ENCODE data around the gene CLEC4D.
"Not testable (repeated sequence)": the region's sequence is repeated elsewhere in the genome, so short reads cannot be mapped to it uniquely, and the experiment has no call there.

The CLEC4D gene

DNA sequence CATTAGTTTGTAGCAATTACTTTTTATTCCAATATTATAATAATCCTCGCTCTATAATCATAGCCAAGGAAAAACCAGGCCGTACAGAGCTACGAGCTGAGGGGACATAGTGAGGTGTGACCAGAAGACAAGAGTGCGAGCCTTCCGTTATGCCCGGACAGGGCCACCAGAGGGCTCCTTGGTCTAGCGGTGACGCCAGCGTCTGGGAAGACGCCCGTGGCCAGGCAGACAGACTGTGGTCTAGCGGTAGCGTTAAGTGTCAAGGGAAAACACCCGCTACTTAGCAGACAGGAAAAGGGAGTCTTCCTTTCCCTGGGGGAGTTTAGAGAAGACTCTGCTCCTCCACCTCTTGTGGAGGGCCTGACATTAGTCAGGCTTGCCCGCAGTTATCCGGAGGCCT lies 24.5 kb downstream of the CLEC4D start:
- not testable (repeated sequence) for DNase-seq

DNA sequence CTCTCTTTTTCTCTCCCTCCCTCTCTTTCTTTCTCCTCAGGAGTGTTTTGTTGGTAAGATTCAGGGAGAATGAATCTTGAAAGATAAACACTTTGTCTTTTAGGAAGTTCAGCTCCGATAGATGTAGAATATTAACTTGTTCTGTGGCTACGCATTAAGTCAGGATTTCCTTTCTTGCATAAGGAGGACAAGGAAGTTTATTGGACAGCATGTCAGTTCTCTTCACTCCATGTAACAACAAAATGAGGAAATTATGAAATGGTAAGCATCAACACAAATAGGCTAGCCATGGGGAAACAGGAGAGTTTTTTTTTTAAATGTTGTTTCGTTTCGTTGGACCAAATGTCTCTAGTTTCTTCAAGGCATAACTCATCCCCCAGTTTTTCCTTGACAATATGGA lies 27.5 kb downstream of the CLEC4D start, which contains the start of gene CLEC4E:
Gene CLEC4E (minus strand): TSS at position 75 of the 400 bp plus-strand sequence. CDS start 108 bp downstream, outside the sequence.
- not testable (repeated sequence) for DNase-seq

DNA sequence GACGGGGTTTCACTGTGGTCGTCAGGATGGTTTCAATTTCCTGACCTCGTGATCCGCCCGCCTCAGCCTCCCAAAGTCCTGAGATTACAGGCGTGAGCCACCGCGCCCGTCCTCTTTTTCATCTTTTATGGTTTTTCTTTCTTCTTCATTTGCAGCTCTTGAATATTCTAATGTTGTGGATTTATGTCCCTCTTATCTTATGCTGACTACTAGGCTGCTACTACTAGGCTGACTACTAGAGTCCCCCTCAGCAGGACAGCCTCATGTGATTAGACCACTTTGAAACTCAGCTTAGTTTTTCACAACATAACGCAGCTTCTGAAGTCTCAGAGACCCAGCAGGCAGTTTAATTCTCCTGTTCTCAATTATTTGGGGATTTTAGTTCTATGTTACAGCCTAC lies 28.3 kb downstream of the CLEC4D start:
- DNase-seq = no peak

GRCh38 chr12:8544295-8544694 lies 31.0 kb downstream of the CLEC4D start:
- peak; percentile 27 to 62 (median 39) for DNase-seq

- no peak for DNase-seq
Observed at GRCh38 chr12:8546591-8546990, 33.3 kb downstream of the CLEC4D start.

DNA sequence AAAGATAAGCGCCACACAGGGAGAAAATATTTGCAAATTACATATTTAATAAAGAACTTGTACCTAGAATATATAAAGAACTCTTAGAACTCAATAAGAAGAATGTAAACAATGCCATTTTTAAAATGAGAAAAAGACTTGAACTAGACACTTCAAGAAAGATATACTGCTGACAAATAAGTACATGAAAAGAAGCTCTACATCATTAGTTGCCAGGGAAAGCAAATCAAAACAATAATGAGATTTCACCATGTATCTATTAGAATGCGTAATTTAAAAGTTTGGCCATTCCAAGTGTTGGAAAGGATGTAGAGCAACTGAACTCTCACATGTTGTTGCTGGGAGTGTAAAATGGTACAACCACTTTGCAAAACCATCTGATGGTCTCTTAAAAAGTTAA lies 34.3 kb downstream of the CLEC4D start:
- no peak for DNase-seq

GRCh38 chr12:8548192-8548591 lies 34.9 kb downstream of the CLEC4D start:
- DNase-seq = no peak

- DNase-seq = no peak
Observed at GRCh38 chr12:8549381-8549780, 36.1 kb downstream of the CLEC4D start.

DNA sequence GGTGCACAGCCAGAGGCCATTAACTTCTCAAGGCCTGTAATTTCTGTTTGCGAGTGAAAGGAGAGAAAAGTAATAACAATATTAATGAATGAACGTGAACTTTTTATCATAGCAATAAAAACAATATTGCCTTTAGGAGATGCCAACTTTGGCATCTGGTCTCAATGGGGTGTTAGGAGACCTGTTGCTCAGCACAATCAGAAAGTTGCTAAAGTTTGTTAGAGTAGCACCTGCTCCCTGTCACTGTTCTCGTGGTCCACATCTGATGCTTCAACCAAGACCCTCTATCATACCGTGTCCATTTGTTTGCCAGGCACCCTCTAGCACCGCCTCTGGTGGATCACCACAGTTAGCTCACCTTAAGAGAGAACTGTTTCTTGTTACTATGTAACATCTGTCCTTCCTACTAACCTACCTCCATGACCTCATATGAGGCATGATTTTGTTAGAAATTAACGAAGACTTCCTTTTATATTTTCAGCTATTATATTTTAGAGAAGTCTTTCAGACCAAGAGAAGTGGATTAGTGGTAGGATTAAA lies 39.9 kb downstream of the CLEC4D start:
- no peak for DNase-seq

- no peak for DNase-seq
Observed at GRCh38 chr12:8554451-8555195, 41.3 kb downstream of the CLEC4D start.

GRCh38 chr12:8556531-8557097 lies 43.3 kb downstream of the CLEC4D start:
- DNase-seq = no peak

GRCh38 chr12:8559676-8560075 lies 46.4 kb downstream of the CLEC4D start:
- DNase-seq = no peak

GRCh38 chr12:8561011-8561410 lies 47.7 kb downstream of the CLEC4D start:
- no peak for DNase-seq

DNA sequence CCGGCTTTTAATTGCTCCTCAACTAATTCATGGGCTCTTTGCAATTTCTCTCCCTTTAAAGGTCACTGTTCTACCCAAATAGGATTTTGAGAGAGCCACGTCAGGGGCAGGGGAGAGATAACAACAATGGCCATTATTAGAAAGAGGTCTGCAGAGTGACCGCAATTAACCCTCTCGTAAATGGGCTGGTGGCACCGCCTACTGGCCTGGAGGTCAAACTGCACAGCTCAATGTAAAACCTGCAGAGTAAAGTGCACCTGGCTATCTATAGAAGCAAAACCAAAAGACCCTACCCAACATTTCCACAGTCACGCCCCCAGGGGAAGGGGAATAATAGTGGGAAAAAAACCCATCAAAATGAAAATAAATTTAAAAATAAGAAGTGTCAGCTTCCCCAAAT lies 49.0 kb downstream of the CLEC4D start:
- DNase-seq = no peak

DNA sequence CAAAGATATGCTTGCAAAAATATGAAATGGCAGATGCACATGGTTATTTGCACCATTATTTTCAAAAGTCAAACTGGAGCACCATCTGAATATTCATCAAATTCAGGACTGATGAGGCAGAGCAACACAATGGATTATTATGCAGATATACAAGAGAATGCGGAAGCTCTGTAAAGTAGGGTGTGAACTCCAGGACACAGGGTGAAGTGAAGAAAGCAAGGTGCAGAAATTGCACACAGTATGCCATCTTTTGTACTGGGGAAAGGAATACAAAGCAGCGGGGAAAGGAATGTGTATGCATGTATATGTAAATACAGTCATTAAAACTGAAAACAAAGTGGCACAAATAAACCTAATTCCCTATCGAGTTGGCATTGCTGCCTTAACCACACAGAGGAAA lies 50.1 kb downstream of the CLEC4D start:
- no peak for DNase-seq

- no peak for DNase-seq
Observed at GRCh38 chr12:8564656-8565055, 51.4 kb downstream of the CLEC4D start.

DNA sequence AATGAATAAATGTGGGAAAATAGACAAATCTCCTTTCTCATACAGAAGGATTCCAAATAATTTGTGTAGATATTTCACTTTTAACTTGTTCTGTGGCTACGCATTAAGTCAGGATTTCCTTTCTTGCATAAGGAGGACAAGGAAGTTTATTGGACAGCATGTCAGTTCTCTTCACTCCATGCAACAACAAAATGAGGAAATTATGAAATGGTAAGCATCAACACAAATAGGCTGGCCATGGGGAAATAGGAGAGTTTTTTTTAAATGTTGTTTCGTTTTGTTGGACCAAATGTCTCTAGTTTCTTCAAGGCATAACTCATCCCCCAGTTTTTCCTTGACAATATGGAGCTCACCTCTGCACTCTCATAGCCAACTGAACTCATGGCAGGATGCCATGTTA lies 52.7 kb downstream of the CLEC4D start:
- DNase-seq = not testable (repeated sequence)

- no peak for DNase-seq
Observed at GRCh38 chr12:8566525-8566924, 53.2 kb downstream of the CLEC4D start.
